GM19035 (cell line): ENCODE measurements around the gene PLEKHM3.

ENCODE experiments used
- ATAC-seq: cut with Tn5 transposase; IDR thresholded peaks from one replicate; pipeline ENCODE4 v1.9.1; 2021; ENCODE audit not compliant: unreplicated experiment

PLEKHM3 gene

GRCh38 chr2:208025037-208025813, at the start of gene PLEKHM3:
Gene PLEKHM3 (minus strand): TSS chr2:208025527. CDS start chr2:208001639, 23,888 bp downstream.
- ATAC-seq: peak; percentile 98

GRCh38 chr2:208074610-208075356, 49.5 kb upstream of the PLEKHM3 start:
- no peak for ATAC-seq

GRCh38 chr2:208072250-208072892, 47.0 kb upstream of the PLEKHM3 start:
- ATAC-seq: peak; percentile 89

DNA sequence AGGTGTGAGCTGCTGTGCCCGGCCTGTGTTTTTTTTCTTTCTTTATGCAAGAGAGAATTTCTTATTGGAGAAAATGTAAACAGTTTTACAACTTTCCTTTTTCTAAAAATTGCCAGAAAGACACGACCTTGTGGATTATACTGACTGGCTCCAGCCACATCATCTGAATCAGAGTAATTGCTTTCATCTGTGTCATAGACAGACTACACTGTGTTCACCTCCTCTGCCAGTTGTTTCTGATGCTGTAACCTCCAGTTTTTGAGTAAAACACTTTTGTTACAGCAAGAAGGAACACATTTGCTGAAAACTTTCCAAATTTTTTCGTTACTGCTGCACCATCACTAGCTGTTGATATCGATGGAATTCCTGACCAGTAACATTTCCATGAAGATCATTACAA, 43.9 kb upstream of the PLEKHM3 start:
- no peak for ATAC-seq

- ATAC-seq: no peak
Observed at GRCh38 chr2:208066016-208066415, 40.7 kb upstream of the PLEKHM3 start.

DNA sequence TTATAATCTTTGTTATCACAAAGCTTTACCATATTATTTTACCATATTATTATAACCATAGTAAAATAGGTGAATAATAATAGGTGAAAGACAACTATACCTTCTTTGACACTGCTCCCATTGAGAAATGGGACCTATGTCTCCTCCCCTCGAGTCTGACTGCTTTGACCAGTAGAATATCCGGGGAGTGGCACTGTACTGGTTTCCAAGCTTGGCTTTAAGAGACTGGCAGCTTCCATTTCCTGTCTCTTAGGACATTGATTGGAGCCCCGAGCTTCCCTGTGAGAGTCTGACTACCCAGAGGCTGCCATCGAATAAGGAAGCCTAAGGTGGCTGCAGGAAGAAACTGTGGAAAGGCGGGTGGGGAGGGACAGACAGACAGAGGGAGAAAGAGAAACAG, 40.1 kb upstream of the PLEKHM3 start:
- no peak for ATAC-seq

DNA sequence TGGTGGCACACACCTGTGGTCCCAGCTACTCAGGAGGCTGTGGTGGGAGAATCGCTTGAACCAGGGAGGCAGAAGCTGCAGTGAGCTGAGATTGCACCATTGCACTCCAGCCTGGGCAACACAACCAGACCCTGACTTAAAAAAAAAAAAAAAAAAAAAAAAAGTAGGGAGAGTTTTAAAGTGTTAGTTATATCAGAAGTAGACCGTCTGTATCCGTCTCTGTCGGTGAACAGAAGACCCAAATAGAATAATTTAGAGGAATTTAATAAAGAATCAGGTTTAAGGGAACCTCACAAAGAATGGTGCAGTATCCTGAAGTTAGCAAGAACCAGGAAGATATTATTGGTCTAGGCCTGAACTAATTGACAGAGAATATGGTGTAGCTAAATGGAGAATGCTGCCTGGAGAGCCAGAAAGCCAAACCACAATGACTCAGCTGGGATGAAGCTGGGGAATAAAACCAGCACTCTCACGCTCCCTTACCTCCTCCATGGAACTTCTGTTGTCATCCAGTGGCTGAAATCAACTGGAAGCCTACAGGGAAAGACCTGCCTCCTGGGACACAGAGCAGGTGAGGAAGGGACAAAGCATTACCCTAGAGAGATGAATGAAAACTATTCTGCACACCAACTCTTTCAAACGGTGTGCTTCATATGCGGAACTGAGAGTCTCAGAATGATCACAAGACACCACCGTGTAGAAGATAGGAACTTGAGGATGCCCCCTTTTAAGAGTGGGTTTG, 39.1 kb upstream of the PLEKHM3 start:
- ATAC-seq: peak; percentile 75

GRCh38 chr2:208062961-208063360, 37.6 kb upstream of the PLEKHM3 start:
- no peak for ATAC-seq

- no peak for ATAC-seq
Observed at GRCh38 chr2:208062113-208062512, 36.8 kb upstream of the PLEKHM3 start.

DNA sequence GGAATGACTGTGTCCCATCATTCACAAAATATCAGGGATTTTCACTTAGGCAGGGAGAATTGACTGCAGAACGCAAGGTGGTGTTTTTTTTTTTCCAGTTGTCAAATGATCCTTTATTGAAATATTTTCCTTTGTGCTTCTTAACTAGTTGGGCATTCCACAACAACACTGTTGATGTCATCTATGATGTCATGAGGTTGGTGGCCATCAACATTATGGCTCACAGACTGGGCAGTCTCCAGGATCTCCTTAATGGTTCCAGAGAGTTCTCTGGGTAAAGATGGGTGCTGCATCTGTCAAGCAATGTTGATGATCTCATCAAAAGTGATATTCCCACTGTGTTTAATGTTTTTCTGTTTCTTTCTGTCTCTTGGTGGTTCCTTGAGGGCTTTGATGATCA, 31.8 kb upstream of the PLEKHM3 start:
- ATAC-seq: no peak

GRCh38 chr2:208049441-208049840, 24.1 kb upstream of the PLEKHM3 start:
- ATAC-seq: no peak

- no peak for ATAC-seq
Observed at GRCh38 chr2:208049006-208049405, 23.7 kb upstream of the PLEKHM3 start.

DNA sequence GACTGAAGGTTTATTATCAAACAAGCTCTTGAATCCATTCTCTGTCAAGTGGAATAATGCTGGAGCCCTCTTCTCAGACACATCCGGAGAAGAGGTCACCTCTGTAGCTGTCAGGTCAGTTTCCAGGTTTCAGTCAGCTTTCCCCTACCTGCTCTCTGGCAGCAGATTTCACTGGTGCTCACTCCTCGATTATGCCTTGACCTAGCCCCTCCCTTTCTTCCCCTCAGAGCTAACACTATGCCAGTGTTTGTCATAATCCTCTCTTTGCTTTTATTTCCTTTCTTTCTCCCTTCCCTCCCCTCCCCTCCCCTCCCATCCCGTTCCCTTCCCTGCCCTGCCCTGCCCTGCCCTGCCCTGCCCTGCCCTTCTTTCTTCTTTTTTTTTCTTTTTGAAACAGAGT, 22.5 kb upstream of the PLEKHM3 start:
- ATAC-seq: no peak

- ATAC-seq: no peak
Observed at GRCh38 chr2:208046686-208047085, 21.4 kb upstream of the PLEKHM3 start.

DNA sequence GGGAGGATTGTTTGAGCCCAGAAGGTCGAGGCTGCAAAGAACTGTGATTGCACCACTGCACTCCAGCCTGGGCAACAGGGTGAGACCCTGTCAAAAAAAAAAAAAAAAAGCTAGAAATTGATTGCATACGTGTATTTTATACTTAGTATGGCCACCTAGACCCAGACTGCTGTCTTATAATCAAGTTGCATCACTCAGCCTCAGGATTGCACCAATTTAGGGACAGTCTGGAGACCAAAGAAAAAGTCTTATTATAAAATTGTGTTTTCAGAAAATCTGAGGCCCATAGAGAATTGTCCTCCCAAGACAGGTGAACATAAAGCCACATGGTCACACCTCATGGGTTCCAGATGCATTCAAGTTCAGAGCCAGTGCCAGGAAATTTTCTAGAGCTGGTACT, 17.1 kb upstream of the PLEKHM3 start:
- no peak for ATAC-seq

DNA sequence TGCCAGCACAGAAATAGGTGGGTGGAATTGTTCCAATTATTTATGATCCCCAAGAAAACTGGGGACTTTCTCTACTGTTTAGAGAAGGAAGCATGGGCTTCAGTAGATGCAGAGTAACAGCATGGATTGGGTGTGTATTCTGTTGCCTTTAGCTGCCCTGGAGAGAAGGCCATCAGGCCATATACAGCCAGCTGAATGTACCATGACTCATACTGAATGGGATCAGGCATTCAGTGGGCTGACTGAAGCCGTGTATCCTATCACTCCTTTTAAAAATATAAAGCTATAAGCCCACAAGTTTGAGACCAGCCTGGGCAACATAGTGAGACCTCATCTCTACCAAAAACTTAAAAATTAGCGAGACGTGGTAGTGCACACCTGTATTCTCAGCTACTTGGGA, 16.7 kb upstream of the PLEKHM3 start:
- no peak for ATAC-seq

GRCh38 chr2:208040199-208041171, 15.2 kb upstream of the PLEKHM3 start:
- no peak for ATAC-seq

- no peak for ATAC-seq
Observed at GRCh38 chr2:208039376-208040110, 14.2 kb upstream of the PLEKHM3 start.
